Neutrophil (primary cell): ENCODE measurements around the gene CD81.

Experiments used
- H3K27ac ChIP-seq: fragments of 200-600 bp; sonication (generic); 2 replicates; pipeline ENCODE4 v1.5.1; 2016; ENCODE audit warnings: mild to moderate bottlenecking, moderate library complexity
- H3K27me3 ChIP-seq: fragments of 200-600 bp; sonication (generic); 2 replicates; pipeline ENCODE4 v1.6.0; 2016; ENCODE audit warnings: mild to moderate bottlenecking
- H3K36me3 ChIP-seq: fragments of 200-600 bp; sonication (generic); 2 replicates; pipeline ENCODE4 v1.5.1; 2017
- H3K4me1 ChIP-seq, 2 experiments: fragments of 200-600 bp in 1 of 2; sonication (generic) in 1 of 2; 1 replicate in 1 of 2; 2 replicates in 1 of 2; pipeline versions ENCODE4 v1.5.1 to v1.6.1; 2013 to 2016; ENCODE audit warnings: low read depth in 1 of 2, low read length in 1 of 2, mild to moderate bottlenecking in 1 of 2, moderate library complexity in 1 of 2; ENCODE audit not compliant: control insufficient read depth in 1 of 2, insufficient read depth in 1 of 2
- H3K4me3 ChIP-seq, 2 experiments: fragments of 200-600 bp in 1 of 2; sonication (generic) in 1 of 2; 1 replicate in 1 of 2; 2 replicates in 1 of 2; pipeline ENCODE4 v1.5.1; 2013 to 2016; ENCODE audit warnings: low read depth in 1 of 2, low read length in 1 of 2, mild to moderate bottlenecking in 1 of 2, moderate library complexity in 1 of 2
- H3K9me3 ChIP-seq: fragments of 200-600 bp; sonication (generic); 2 replicates; pipeline ENCODE4 v1.5.1; 2016
- TF ChIP-seq, protein P1 (sequence below): fragments of 200-600 bp; sonication (generic); IDR thresholded peaks from 2 replicates; pipeline ENCODE4 v1.5.1; 2016; ENCODE audit warnings: antibody characterized with exemption

Gene CD81

DNA sequence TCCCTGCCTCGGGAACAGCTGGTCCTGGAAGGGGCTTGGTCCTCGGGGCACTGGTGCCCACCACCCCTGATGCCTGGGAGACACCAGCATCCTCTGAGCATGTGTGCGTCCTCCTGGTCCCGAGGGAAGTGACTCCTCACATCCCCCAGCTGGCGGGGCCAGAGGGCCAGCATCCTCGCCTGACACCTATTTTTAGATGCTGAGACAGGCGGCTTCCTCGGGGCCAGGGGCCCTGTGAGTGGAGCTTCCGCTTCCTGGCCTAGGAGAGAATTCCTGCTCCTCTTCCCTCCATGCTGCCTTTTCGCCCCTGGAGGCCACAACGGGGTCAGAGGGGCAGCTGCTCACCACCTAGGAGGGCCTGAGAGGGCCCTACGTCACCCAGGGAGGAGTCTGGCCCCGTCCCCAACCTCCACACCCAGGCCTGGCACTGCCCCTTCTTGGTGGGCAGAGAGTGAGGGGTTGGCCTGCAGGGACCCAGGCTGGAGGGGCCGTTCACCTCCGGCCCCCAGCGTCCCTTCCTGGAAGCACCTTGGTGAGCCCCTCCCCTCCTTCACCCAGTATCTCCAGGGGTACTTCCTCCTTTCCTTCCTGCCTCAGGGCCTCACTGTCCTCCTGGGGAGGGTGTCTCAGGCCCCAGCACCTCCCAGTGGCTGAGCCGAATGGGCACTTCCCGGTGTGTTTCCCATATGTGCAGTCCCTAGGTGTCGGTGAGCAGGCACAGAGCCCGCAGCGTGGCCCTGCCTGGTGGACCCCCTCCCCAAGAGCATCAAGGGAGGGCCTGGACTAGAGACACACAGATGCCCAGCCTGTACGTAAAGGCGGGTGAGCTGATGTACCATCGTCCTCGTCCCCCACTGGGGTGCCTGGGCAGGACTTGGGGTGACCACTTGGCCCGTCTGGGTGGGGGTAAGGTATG lies 6.1 kb downstream of the CD81 start:
- peaks cover 0 to 1% of the 10 kb centered on the region in 2 experiments for H3K4me1 ChIP-seq

GRCh38 chr11:2383852-2384804 lies 7.0 kb downstream of the CD81 start:
- no peaks in the 10 kb centered on the region for H3K9me3 ChIP-seq
- no peaks in the 10 kb centered on the region for H3K36me3 ChIP-seq
- no peaks in the 10 kb centered on the region for H3K4me1 ChIP-seq
- no peak overlapping the region for H3K4me3 ChIP-seq
- H3K27ac ChIP-seq: no peak overlapping the region
- TF ChIP-seq, protein P1, sequence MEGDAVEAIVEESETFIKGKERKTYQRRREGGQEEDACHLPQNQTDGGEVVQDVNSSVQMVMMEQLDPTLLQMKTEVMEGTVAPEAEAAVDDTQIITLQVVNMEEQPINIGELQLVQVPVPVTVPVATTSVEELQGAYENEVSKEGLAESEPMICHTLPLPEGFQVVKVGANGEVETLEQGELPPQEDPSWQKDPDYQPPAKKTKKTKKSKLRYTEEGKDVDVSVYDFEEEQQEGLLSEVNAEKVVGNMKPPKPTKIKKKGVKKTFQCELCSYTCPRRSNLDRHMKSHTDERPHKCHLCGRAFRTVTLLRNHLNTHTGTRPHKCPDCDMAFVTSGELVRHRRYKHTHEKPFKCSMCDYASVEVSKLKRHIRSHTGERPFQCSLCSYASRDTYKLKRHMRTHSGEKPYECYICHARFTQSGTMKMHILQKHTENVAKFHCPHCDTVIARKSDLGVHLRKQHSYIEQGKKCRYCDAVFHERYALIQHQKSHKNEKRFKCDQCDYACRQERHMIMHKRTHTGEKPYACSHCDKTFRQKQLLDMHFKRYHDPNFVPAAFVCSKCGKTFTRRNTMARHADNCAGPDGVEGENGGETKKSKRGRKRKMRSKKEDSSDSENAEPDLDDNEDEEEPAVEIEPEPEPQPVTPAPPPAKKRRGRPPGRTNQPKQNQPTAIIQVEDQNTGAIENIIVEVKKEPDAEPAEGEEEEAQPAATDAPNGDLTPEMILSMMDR: no peak
- peaks cover 14% of the 10 kb centered on the region for H3K27me3 ChIP-seq

More for the DNA sequence above, 6.1 kb downstream of the CD81 start:
- Histone ChIP-seq H3K4me3 (no peak overlapping the region), H3K36me3 (no peaks in the 10 kb centered on the region), H3K27me3 (peaks cover 23% of the 10 kb centered on the region), H3K9me3 (no peaks in the 10 kb centered on the region), H3K27ac (no peak overlapping the region)
- TF ChIP-seq, protein P1: no peak

DNA sequence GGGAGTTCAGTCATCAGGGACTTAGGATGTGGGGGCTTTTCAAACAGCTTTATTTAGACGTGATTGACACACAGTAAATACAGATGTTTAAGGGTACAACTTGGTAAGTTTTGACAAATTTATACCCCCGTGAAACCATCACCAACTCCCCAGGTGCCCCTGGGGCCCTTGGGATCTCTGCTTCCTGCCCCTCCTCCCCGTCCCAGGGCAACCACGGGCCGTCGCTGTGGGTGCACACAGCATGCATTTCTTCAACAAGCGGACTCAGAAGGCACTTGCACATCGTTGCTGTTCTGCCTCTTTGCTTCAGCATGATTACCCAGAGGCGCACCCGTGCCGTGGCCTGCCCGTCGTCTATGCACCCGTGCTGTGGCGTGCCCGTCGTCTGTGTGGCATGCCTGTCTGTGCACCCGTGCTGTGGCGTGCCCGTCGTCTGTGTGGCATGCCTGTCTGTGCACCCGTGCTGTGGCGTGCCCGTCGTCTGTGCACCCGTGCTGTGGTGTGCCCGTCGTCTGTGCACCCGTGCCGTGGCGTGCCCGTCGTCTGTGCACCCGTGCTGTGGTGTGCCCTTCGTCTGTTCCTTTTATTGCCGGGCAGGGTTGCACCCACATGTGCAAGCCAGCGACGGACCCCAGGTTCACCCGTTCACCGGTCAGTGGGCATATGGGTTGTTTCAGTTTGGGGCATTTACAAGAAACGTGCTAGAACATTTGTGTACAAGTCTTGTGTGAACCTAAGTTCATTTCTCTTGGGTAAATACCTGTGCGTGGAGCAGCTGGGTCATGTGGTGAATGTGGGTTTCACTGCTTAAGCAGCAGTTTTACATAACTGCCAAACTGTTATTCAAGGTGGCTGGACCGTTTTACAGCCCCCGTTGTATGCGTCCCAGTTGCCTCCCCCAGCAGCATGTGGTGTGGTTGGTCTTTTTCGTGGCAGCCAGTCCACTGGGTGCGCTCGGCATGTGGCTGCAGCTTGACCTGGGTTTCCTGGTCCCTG lies 8.3 kb downstream of the CD81 start:
- no peaks in the 10 kb centered on the region for H3K36me3 ChIP-seq
- H3K4me1 ChIP-seq: no peaks in the 10 kb centered on the region
- H3K27ac ChIP-seq: no peak overlapping the region
- H3K4me3 ChIP-seq: no peak overlapping the region
- peaks cover 7% of the 10 kb centered on the region for H3K27me3 ChIP-seq
- TF ChIP-seq, protein P1: no peak
- H3K9me3 ChIP-seq: no peaks in the 10 kb centered on the region

DNA sequence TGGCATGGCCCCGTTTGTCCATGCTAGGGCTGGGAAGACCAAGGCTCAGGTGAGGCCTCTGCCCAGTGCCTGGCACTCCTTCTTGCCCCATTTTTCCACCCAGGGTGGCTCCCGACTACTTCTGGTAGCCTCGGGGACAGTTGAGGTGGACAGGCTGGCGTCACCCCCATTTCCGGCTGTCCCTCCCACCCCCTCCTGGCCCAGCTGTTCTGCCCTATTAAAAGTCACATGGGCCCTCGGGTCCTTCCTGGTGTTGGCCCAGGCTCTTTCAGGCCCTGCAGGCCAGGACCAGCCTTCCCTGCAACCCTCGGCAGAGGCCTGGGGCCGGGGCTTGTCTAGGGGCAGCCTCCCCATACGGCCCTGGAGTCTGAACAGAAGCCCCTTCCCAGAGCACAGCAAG lies 9.5 kb downstream of the CD81 start:
- Histone ChIP-seq H3K36me3 (no peaks in the 10 kb centered on the region), H3K27ac (no peak overlapping the region), H3K4me1 (no peaks in the 10 kb centered on the region), H3K27me3 (no peaks in the 10 kb centered on the region), H3K9me3 (no peaks in the 10 kb centered on the region), H3K4me3 (no peak overlapping the region)
- TF ChIP-seq, protein P1: no peak
